Activated T-helper 2 cell treated with anti-CD3 and anti-CD28 coated beads, Interferon-gamma antibody, Interleukin-2, Interleukin-4, amounts not matched to agents 10 μg/mL and 5 μg/mL and 100 μg/mL, durations not matched to agents 14 hours and 24 hours and 36 hours (primary cell): ENCODE data around the gene SLC39A13. TPM values are rescaled to one million over a fixed set of nuclear protein-coding genes. Genes with fewer than 3 reads are reported as not detected.

Experiments used
- DNase-seq: peaks from one replicate; pipeline ENCODE4 v3.0.0; 2021; ENCODE audit warnings: low spot score
- H3K27ac Mint-ChIP-seq: one replicate; pipeline ENCODE4 v1.8.0; 2021; ENCODE audit warnings: mixed read lengths
- H3K27me3 Mint-ChIP-seq: one replicate; pipeline ENCODE4 v1.8.0; 2021; ENCODE audit warnings: low read depth, mixed read lengths
- H3K36me3 Mint-ChIP-seq: one replicate; pipeline ENCODE4 v1.8.0; 2021; ENCODE audit warnings: low read depth, mixed read lengths
- H3K4me1 Mint-ChIP-seq: one replicate; pipeline ENCODE4 v1.8.0; 2021; ENCODE audit warnings: low read depth, mixed read lengths
- H3K4me3 Mint-ChIP-seq: one replicate; pipeline ENCODE4 v1.8.0; 2021; ENCODE audit warnings: low read depth, mild to moderate bottlenecking, moderate library complexity, mixed read lengths
- H3K9me3 Mint-ChIP-seq: one replicate; pipeline ENCODE4 v1.8.0; 2021; ENCODE audit warnings: mixed read lengths
- intact Hi-C: fragments of 100-400 bp; cut with micrococcal nuclease; formaldehyde crosslinking; loops from one replicate; pipeline ENCODE4 v1.15.1; 2023
- total RNA-seq: library from RNA; stranded (reverse); gene quantifications from 2 replicates; pipeline ENCODE4 v1.2.3, GENCODE V29; 2022

Gene SLC39A13
- total RNA-seq, 1 donor from 2014 or later: 15.2 TPM

- DNase-seq: peak; percentile 96
- peak within 1 kb of the TSS; percentile 99 for H3K27ac Mint-ChIP-seq
- H3K4me3 Mint-ChIP-seq: peak within 1 kb of the TSS; percentile 99
- intact Hi-C loops: loop anchor here (1.0 to 10.0 kb wide), 8 partner anchors 18 to 579 kb away; partner anchors contain the start of genes CELF1, CKAP5, CSTPP1 and FNBP4
- peaks cover 20% of the 10 kb centered on the region for H3K4me1 Mint-ChIP-seq
- no peaks in the 10 kb centered on the region for H3K27me3 Mint-ChIP-seq
- peaks cover 50% of the 10 kb centered on the region for H3K36me3 Mint-ChIP-seq
- no peaks in the 10 kb centered on the region for H3K9me3 Mint-ChIP-seq
Measured at GRCh38 chr11:47426062-47426956, 17.9 kb downstream of the SLC39A13 start, which contains the start of gene PSMC3. TSS of gene PSMC3 (minus strand) at chr11:47426439. CDS start at chr11:47426279, 160 bp downstream.

DNA sequence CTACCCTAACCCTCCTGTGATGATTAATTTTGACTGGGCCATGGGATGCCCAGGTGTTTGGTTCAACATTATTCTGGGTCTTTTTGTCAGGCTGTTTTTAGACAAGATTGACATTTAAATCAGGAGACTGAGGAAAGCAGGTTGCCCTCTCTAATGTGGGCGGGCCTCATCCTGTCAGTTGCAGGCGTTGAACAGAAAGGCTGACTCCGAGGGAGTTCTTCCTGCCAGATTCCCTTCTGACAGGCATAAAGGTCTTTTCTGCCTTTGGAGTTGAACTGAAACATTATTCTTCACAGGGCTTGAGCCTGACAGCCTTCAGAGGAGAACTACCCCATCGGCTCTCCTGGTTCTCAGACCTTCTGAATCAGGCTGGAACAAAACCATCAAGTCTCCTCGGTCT lies 22.1 kb downstream of the SLC39A13 start:
- Mint-ChIP-seq H3K4me1 (peaks cover 6% of the 10 kb centered on the region), H3K4me3 (no peak overlapping the region), H3K36me3 (peaks cover 8% of the 10 kb centered on the region), H3K27ac (no peak overlapping the region), H3K9me3 (no peaks in the 10 kb centered on the region), H3K27me3 (no peaks in the 10 kb centered on the region)
- no peak for DNase-seq
- intact Hi-C loops: no loop called here

DNA sequence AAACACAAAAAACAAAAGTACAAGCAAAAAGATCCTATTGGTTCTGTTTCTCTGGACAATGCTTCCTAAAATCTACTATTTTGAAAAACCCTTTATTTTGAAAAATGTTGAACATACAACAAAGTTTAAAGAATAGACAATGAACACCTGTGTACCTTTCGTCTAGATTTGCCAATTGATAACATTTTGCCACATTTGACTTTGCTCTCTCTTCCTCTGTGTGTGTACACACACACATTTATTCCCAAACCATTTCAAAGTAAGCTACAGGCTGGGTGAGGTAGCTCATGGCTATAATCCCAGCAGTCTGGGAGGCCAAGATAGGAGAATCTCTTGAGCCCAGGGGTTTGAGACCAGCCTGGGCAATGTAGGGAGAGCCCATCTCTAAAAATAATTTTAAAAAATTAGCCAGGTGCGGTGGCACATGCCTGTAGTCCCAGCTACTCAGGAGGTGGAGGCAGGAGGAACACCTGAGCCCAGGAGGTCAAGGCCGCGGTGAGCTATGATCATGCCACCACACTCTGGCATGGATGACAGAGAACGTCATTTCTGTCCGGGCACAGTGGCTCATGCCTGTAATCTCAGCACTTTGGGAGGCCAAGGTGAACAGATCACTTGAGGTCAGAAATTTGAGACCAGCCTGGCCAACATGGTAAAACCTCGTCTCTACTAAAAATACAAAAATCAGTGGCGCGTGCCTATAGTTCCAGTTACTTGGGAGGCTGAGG lies 23.1 kb downstream of the SLC39A13 start:
- Mint-ChIP-seq H3K27me3 (no peaks in the 10 kb centered on the region), H3K27ac (no peak overlapping the region), H3K9me3 (no peaks in the 10 kb centered on the region), H3K4me3 (no peak overlapping the region), H3K4me1 (peaks cover 6% of the 10 kb centered on the region), H3K36me3 (no peaks in the 10 kb centered on the region)
- no peak for DNase-seq
- intact Hi-C loops: no loop called here

DNA sequence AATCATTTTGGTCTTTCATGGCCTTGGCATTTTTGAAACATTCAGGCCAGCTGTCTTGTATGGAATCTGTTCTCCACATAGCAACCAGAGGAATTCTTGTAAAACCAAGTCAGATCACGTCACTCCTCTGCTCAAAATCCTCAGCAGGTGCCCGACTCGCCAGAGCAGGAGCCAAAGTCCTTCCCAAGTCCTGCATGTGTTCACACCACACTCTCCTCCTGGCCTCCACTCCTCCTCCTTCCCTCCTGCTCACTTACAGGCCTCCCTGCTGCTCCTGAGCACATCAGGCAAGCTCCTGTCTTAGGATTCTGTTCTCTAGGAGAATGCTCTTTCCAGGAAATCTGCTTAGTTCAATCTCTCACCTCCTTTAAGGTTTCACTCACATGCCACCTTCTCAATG lies 24.8 kb downstream of the SLC39A13 start:
- DNase-seq: no peak
- no peaks in the 10 kb centered on the region for H3K9me3 Mint-ChIP-seq
- no peaks in the 10 kb centered on the region for H3K36me3 Mint-ChIP-seq
- peaks cover 2% of the 10 kb centered on the region for H3K4me1 Mint-ChIP-seq
- no peaks in the 10 kb centered on the region for H3K27me3 Mint-ChIP-seq
- intact Hi-C loops: no loop called here
- no peak overlapping the region for H3K4me3 Mint-ChIP-seq
- no peak overlapping the region for H3K27ac Mint-ChIP-seq

- no peak overlapping the region for H3K27ac Mint-ChIP-seq
- H3K4me1 Mint-ChIP-seq: peaks cover 2% of the 10 kb centered on the region
- no peak overlapping the region for H3K4me3 Mint-ChIP-seq
- H3K27me3 Mint-ChIP-seq: no peaks in the 10 kb centered on the region
- H3K9me3 Mint-ChIP-seq: no peaks in the 10 kb centered on the region
- no peak for DNase-seq
- H3K36me3 Mint-ChIP-seq: no peaks in the 10 kb centered on the region
- intact Hi-C loops: no loop called here
Measured at GRCh38 chr11:47434011-47434786, 25.8 kb downstream of the SLC39A13 start.

- H3K27ac Mint-ChIP-seq: no peak overlapping the region
- no peaks in the 10 kb centered on the region for H3K9me3 Mint-ChIP-seq
- intact Hi-C loops: no loop called here
- DNase-seq: no peak
- H3K4me1 Mint-ChIP-seq: peaks cover 1% of the 10 kb centered on the region
- no peaks in the 10 kb centered on the region for H3K27me3 Mint-ChIP-seq
- H3K4me3 Mint-ChIP-seq: no peak overlapping the region
- H3K36me3 Mint-ChIP-seq: no peaks in the 10 kb centered on the region
Measured at GRCh38 chr11:47435687-47436086, 27.3 kb downstream of the SLC39A13 start.

- no peak overlapping the region for H3K4me3 Mint-ChIP-seq
- H3K4me1 Mint-ChIP-seq: no peaks in the 10 kb centered on the region
- no peak for DNase-seq
- no peaks in the 10 kb centered on the region for H3K27me3 Mint-ChIP-seq
- H3K9me3 Mint-ChIP-seq: no peaks in the 10 kb centered on the region
- H3K36me3 Mint-ChIP-seq: no peaks in the 10 kb centered on the region
- no peak overlapping the region for H3K27ac Mint-ChIP-seq
- intact Hi-C loops: no loop called here
Measured at GRCh38 chr11:47436726-47437125, 28.3 kb downstream of the SLC39A13 start.

DNA sequence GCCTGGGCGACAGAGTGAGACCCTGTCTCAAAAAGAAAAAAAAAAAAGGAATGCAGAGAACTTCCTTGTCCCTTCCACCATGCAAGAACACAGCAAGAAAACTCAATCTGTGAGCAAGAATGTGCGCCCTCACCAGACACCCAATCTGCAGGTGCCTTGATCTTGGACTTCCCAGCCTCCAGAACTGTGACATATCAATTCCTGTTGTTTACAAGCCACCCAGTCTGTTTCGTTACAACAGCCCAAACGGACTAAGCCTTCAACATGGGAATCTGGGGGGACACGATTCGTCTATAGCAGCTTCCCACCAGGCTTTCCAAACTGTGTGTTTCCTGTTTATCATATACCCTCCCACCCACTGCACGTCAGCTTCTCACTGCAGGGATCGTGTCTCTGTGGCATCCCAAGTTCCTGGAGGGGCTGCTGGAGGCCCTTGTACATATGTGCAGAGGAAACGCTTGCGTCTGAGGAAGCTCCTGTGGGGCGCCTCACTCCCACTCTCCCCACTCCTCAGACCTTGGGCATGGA lies 28.9 kb downstream of the SLC39A13 start:
- Mint-ChIP-seq H3K4me1 (no peaks in the 10 kb centered on the region), H3K4me3 (no peak overlapping the region), H3K36me3 (no peaks in the 10 kb centered on the region), H3K27me3 (no peaks in the 10 kb centered on the region), H3K9me3 (no peaks in the 10 kb centered on the region), H3K27ac (no peak overlapping the region)
- no peak for DNase-seq
- intact Hi-C loops: no loop called here

DNA sequence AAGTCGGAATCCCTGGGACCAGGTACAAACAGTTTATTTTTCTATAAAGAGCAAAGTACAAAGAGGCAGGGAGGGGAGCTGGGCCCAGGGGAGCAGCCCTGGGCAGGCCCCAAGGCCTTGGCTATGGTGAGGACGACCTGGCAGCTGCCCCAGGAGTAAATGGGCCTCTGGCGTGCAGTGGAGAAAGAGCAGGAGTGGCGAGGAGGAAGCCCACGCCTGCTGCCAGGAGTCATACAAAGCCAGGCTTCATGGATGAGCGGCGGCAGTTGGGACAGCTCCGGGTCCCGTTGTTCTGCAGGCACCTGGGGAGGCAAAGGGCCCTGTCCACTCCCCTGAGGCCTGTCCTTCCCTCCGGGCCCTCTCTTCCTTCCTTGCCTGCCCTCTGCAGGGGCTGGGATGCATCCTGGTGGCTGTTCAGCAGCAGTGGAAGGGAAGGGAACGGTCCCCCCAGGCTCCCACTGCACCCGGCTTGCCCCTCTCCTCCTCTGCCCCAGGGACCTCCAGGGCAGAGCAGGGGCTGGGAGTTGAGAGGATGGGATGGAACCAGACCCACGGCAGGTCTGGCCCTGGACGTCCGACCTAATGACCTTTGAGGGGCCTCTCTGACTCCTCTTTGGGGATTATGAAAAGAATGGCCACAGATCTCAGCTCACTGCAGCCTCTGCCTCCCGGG lies 29.5 kb downstream of the SLC39A13 start:
- Mint-ChIP-seq H3K4me3 (no peak overlapping the region), H3K4me1 (no peaks in the 10 kb centered on the region), H3K27ac (no peak overlapping the region), H3K27me3 (no peaks in the 10 kb centered on the region), H3K36me3 (no peaks in the 10 kb centered on the region), H3K9me3 (no peaks in the 10 kb centered on the region)
- intact Hi-C loops: no loop called here
- no peak for DNase-seq

- Mint-ChIP-seq H3K4me1 (no peaks in the 10 kb centered on the region), H3K36me3 (no peaks in the 10 kb centered on the region), H3K4me3 (no peak overlapping the region), H3K27ac (no peak overlapping the region), H3K27me3 (no peaks in the 10 kb centered on the region), H3K9me3 (no peaks in the 10 kb centered on the region)
- no peak for DNase-seq
- intact Hi-C loops: no loop called here
Measured at GRCh38 chr11:47438721-47439120, 30.3 kb downstream of the SLC39A13 start.

DNA sequence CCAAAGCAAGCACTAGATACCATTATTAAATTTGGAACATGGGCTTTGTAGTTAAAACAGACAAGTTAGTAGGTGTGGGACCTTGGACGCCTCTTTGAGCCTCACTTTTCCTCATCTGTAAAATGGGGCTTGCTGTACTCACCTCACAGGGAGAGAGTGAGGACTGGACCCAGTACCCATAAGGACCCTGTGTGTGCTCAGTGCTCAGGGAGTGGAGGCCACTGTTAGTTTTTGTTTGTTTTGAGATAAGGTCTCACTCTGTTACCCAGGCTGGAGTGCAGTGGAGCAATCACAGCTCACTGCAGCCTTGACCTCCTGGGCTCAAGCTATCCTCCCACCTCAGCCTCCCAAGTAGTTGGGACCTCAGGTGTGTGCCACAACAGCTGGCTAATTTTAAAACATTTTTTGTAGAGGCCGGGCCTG lies 31.7 kb downstream of the SLC39A13 start:
- no peaks in the 10 kb centered on the region for H3K27me3 Mint-ChIP-seq
- DNase-seq: no peak
- no peak overlapping the region for H3K27ac Mint-ChIP-seq
- no peaks in the 10 kb centered on the region for H3K9me3 Mint-ChIP-seq
- H3K4me1 Mint-ChIP-seq: no peaks in the 10 kb centered on the region
- no peak overlapping the region for H3K4me3 Mint-ChIP-seq
- no peaks in the 10 kb centered on the region for H3K36me3 Mint-ChIP-seq
- intact Hi-C loops: no loop called here

DNA sequence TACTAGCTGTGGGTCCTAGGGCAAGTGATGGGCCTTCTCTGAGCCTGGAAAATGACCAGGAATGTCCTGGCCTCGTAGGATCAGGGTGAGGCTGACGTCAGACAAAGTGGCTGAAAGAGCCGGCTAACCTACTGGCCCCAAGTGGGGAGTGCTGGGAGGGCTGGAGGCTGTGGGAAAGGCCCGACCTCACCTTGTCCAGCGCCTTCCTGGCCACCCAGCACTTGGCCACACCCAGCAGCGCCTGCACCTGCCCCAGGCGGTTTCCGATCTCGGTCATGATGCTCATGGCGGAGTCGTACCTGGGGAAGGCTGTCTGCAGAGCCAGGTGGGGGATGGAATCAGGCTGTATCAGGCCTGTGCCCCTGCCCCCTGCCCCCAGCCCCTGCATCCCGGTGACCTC lies 33.0 kb downstream of the SLC39A13 start:
- intact Hi-C loops: no loop called here
- Mint-ChIP-seq H3K4me1 (no peaks in the 10 kb centered on the region), H3K36me3 (no peaks in the 10 kb centered on the region), H3K27me3 (no peaks in the 10 kb centered on the region), H3K9me3 (no peaks in the 10 kb centered on the region), H3K4me3 (no peak overlapping the region), H3K27ac (no peak overlapping the region)
- no peak for DNase-seq
